Endothelial cell of umbilical vein (primary cell): ENCODE data around the gene ISLR. TPM values are rescaled to one million over a fixed set of nuclear protein-coding genes. Genes with fewer than 3 reads are reported as not detected.

Source experiments
- BruUV-seq: library from RNA; stranded (reverse); fragments of 400-500 nt; replicated peaks from 2 replicates; lab custom pipeline; 2021; lab: Mats Ljungman, UMichigan
- CTCF ChIA-PET: fragments of 300-600, 350-600 bp; sonication (Branson Sonifier 250); formaldehyde crosslinking; loops from one replicate; lab custom pipeline; 2021; ENCODE audit warnings: antibody characterized with exemption, inconsistent platforms; lab: Charles Lee
- POLR2A ChIA-PET: fragments of 300-600, 350-600 bp; sonication (Branson Sonifier 250); formaldehyde crosslinking; loops from one replicate; lab custom pipeline; 2021; ENCODE audit warnings: antibody characterized with exemption, inconsistent platforms; lab: Charles Lee
- DNase-seq: peaks from one replicate; pipeline ENCODE4 v3.0.0-alpha.2; 2011; ENCODE audit warnings: low read depth, low spot score
- FAIRE-seq: peaks from 2 replicates; lab custom pipeline; 2011; peaks lifted over from hg19 to GRCh38; lab: Jason Lieb, UNC
- H2AFZ ChIP-seq: 2 replicates; pipeline ENCODE4 v1.6.0; 2012; ENCODE audit warnings: low read depth, low read length, control low read depth, inconsistent platforms
- H3K27ac ChIP-seq: 2 replicates; pipeline ENCODE4 v1.5.1; 2011; ENCODE audit warnings: low read depth, mild to moderate bottlenecking, control low read depth, low read length, moderate library complexity; ENCODE audit not compliant: insufficient read depth
- H3K27me3 ChIP-seq, 2 experiments: 2 replicates each; pipeline versions ENCODE4 v1.6.0 to v1.6.1; 2011; ENCODE audit warnings: low read length in 2 of 2, mixed read lengths in 1 of 2; ENCODE audit not compliant: control insufficient read depth in 2 of 2, insufficient read depth in 2 of 2
- H3K36me3 ChIP-seq, 2 experiments: 2 replicates in 1 of 2; 3 replicates in 1 of 2; pipeline ENCODE4 v1.5.1; 2011; ENCODE audit warnings: low read length in 2 of 2, mild to moderate bottlenecking in 1 of 2, moderate library complexity in 1 of 2; ENCODE audit not compliant: control insufficient read depth in 2 of 2, insufficient read depth in 2 of 2; ENCODE audit errors: extremely low read depth in 1 of 2
- H3K4me1 ChIP-seq: 3 replicates; pipeline ENCODE4 v1.5.1; 2011; ENCODE audit warnings: mild to moderate bottlenecking, low read length; ENCODE audit not compliant: control insufficient read depth, insufficient read depth; ENCODE audit errors: extremely low read depth
- H3K4me2 ChIP-seq: 2 replicates; pipeline ENCODE4 v1.6.1; 2011; ENCODE audit warnings: low read length, control low read depth, mixed read lengths; ENCODE audit not compliant: insufficient read depth
- H3K4me3 ChIP-seq, 3 experiments: fragments of 200-600 bp in 1 of 3; sonication (generic), shearing (Covaris generic) in 1 of 3; replicated peaks in 1 of 3; 2 replicates each; pipeline ENCODE4 v1.5.1; 2011 to 2016; ENCODE audit warnings: control low read depth in 3 of 3, low read length in 3 of 3, mild to moderate bottlenecking in 2 of 3, inconsistent platforms in 1 of 3, low read depth in 1 of 3, moderate library complexity in 1 of 3; ENCODE audit not compliant: insufficient read depth in 1 of 3
- H3K79me2 ChIP-seq: 2 replicates; pipeline ENCODE4 v1.6.0; 2012; ENCODE audit warnings: low read length, inconsistent platforms; ENCODE audit not compliant: control insufficient read depth, insufficient read depth
- H3K9ac ChIP-seq: replicated peaks from 2 replicates; pipeline ENCODE3; 2011; ENCODE audit warnings: low read length, control low read depth; ENCODE audit not compliant: insufficient read depth; ENCODE audit errors: extremely low read depth
- H3K9me1 ChIP-seq: replicated peaks from 3 replicates; pipeline ENCODE4 v1.6.0; 2011; ENCODE audit warnings: mild to moderate bottlenecking, low read length; ENCODE audit not compliant: control insufficient read depth, insufficient read depth; ENCODE audit errors: extremely low read depth
- H3K9me3 ChIP-seq: replicated peaks from 2 replicates; pipeline ENCODE4 v1.5.1; 2012; ENCODE audit warnings: low read length, inconsistent platforms; ENCODE audit not compliant: control insufficient read depth, insufficient read depth
- H4K20me1 ChIP-seq: replicated peaks from 2 replicates; pipeline ENCODE3; 2011; ENCODE audit warnings: mild to moderate bottlenecking, low read length; ENCODE audit not compliant: control insufficient read depth, insufficient read depth; ENCODE audit errors: extremely low read depth
- EZH2 ChIP-seq: IDR thresholded peaks from 2 replicates; pipeline ENCODE4 v1.6.1; 2012; ENCODE audit warnings: borderline replicate concordance, low read depth, mild to moderate bottlenecking, moderate library complexity, low read length, inconsistent platforms; ENCODE audit not compliant: severe bottlenecking
- FOS ChIP-seq: IDR thresholded peaks from 2 replicates; pipeline ENCODE4 v1.6.1; 2011; ENCODE audit warnings: mild to moderate bottlenecking, low read length, moderate library complexity, borderline replicate concordance; ENCODE audit not compliant: insufficient read depth
- GATA2 ChIP-seq: IDR thresholded peaks from 2 replicates; pipeline ENCODE4 v1.7.0; 2011; ENCODE audit warnings: low read depth, mild to moderate bottlenecking, moderate library complexity, mixed read lengths, low read length; ENCODE audit not compliant: insufficient read length, insufficient read depth
- JUN ChIP-seq: IDR thresholded peaks from 2 replicates; pipeline ENCODE4 v1.6.1; 2011; ENCODE audit warnings: borderline replicate concordance, low read depth; ENCODE audit not compliant: insufficient read length, insufficient read depth
- MAX ChIP-seq: IDR thresholded peaks from 2 replicates; pipeline ENCODE4 v1.6.1; 2011; ENCODE audit not compliant: insufficient read depth, insufficient read length
- MYC ChIP-seq: IDR thresholded peaks from one replicate; pipeline ENCODE4 v1.6.1; 2011; ENCODE audit warnings: mild to moderate bottlenecking, low read depth, low read length
- POLR2A ChIP-seq: IDR thresholded peaks from 2 replicates; pipeline ENCODE4 v1.6.1; 2012; ENCODE audit warnings: low read depth, mild to moderate bottlenecking, control low read depth, low read length
- POLR2AphosphoS5 ChIP-seq: IDR thresholded peaks from 2 replicates; pipeline ENCODE4 v1.6.1; 2012; ENCODE audit warnings: low read depth, mild to moderate bottlenecking, control low read depth, low read length, moderate library complexity; ENCODE audit not compliant: insufficient read depth
- dilution Hi-C: fragments of 300-500 bp; cut with MboI; formaldehyde crosslinking; loops from one replicate; pipeline ENCODE4 v1.15.0; 2019; ENCODE audit warnings: low sequenced_read_pairs; ENCODE audit not compliant: extremely low pct_ligation_motif_present
- intact Hi-C: fragments of 100-400 bp; cut with micrococcal nuclease; formaldehyde crosslinking; loops from one replicate; pipeline ENCODE4 v1.10.0; 2022
- polyA plus RNA-seq, 4 experiments: library from polyadenylated mRNA; depleted of rRNA in 3 of 4; stranded (reverse) in 3 of 4; unstranded in 1 of 4; fragments of >200 nt; gene quantifications; 2 replicates each; pipeline versions ENCODE4 v1.2.1 to v1.2.3, GENCODE V29; 2011 to 2012; ENCODE audit warnings: missing spikeins in 1 of 4
- total RNA-seq: library from RNA; stranded (reverse); gene quantifications from 2 replicates; pipeline ENCODE4 v1.2.3, GENCODE V29; 2021

ISLR gene
- total and polyA plus RNA-seq, 2 donors (not counting 3 experiments of a cell fraction or from before 2014, with no cell fraction given), result not detected

- H4K20me1 ChIP-seq, result no peaks in the 10 kb centered on the region
- no peak overlapping the region for H3K4me2 ChIP-seq
- H3K27ac ChIP-seq, result no peak overlapping the region
- ChIA-PET CTCF (no interaction called here), POLR2A (no interaction called here)
- no peaks in the 10 kb centered on the region for H3K36me3 ChIP-seq
- no peak overlapping the region for H3K4me3 ChIP-seq
- H3K9ac ChIP-seq, result no peak overlapping the region
- no peak for DNase-seq
- H2AFZ ChIP-seq, result no peak overlapping the region
- H3K9me1 ChIP-seq, result no peaks in the 10 kb centered on the region
- H3K4me1 ChIP-seq, result no peaks in the 10 kb centered on the region
- dilution Hi-C loops, result no loop called here
- H3K79me2 ChIP-seq, result no peaks in the 10 kb centered on the region
- intact Hi-C loops, result no loop called here
- TF ChIP-seq JUN (no peak), MAX (no peak), GATA2 (no peak), FOS (no peak), MYC (no peak), POLR2A (no peak), POLR2AphosphoS5 (no peak), EZH2 (no peak)
- H3K9me3 ChIP-seq, result no peaks in the 10 kb centered on the region
- no peak for FAIRE-seq
- H3K27me3 ChIP-seq, result peaks cover 0 to 2% of the 10 kb centered on the region in 2 experiments
- no TSS peak for BruUV-seq
Observed at GRCh38 chr15:74208901-74209559, 35.5 kb downstream of the ISLR start.
